Stimulated activated CD8-positive, alpha-beta memory T cell treated with anti-CD3 and anti-CD28 coated beads, Interleukin-4, amount 100 ng/mL, for 1 hour (primary cell): ENCODE data around the gene PLXNC1.

Experiments used
- DNase-seq, 2 donors: peaks; one replicate each; pipeline ENCODE4 v3.0.0-alpha.2; 2020; ENCODE audit warnings: low read depth in 2 of 2, low spot score in 1 of 2

PLXNC1 gene

GRCh38 chr12:94147991-94148738, at the start of gene PLXNC1:
TSS of gene PLXNC1 (plus strand) at chr12:94148577. CDS start at chr12:94148972, 395 bp downstream.
- DNase-seq, result peak in 1 of 2 donors; percentile 41

GRCh38 chr12:94099191-94099590, 49.2 kb upstream of the PLXNC1 start:
- DNase-seq, result no peak

GRCh38 chr12:94099632-94100031, 48.7 kb upstream of the PLXNC1 start:
- DNase-seq, result no peak

- no peak for DNase-seq
These were observed 48.2 kb upstream of the PLXNC1 start for GRCh38 chr12:94100211-94100627.

GRCh38 chr12:94100990-94101737, 47.2 kb upstream of the PLXNC1 start:
- peak; percentile 31 to 58 for DNase-seq

- peak; percentile 55 to 70 for DNase-seq
These were observed 46.4 kb upstream of the PLXNC1 start for GRCh38 chr12:94101738-94102660.

GRCh38 chr12:94103986-94104385, 44.4 kb upstream of the PLXNC1 start:
- DNase-seq, result no peak

GRCh38 chr12:94107910-94108309, 40.5 kb upstream of the PLXNC1 start:
- no peak for DNase-seq

- DNase-seq, result no peak
These were observed 39.2 kb upstream of the PLXNC1 start for GRCh38 chr12:94109160-94109559.

GRCh38 chr12:94110258-94110657, 38.1 kb upstream of the PLXNC1 start:
- no peak for DNase-seq

- DNase-seq, result no peak
These were observed 37.1 kb upstream of the PLXNC1 start for GRCh38 chr12:94111302-94111701.

- DNase-seq, result no peak
These were observed 36.3 kb upstream of the PLXNC1 start for GRCh38 chr12:94112121-94112520.

GRCh38 chr12:94114166-94114565, 34.2 kb upstream of the PLXNC1 start:
- no peak for DNase-seq

- DNase-seq, result no peak
These were observed 32.2 kb upstream of the PLXNC1 start for GRCh38 chr12:94116191-94116590.

GRCh38 chr12:94121886-94122285, 26.5 kb upstream of the PLXNC1 start:
- no peak for DNase-seq

- no peak for DNase-seq
These were observed 25.8 kb upstream of the PLXNC1 start for GRCh38 chr12:94122591-94122990.

GRCh38 chr12:94123127-94123526, 25.2 kb upstream of the PLXNC1 start:
- no peak for DNase-seq

- DNase-seq, result no peak
These were observed 22.3 kb upstream of the PLXNC1 start for GRCh38 chr12:94126067-94126466.

- no peak for DNase-seq
These were observed 20.9 kb upstream of the PLXNC1 start for GRCh38 chr12:94127239-94128131.

GRCh38 chr12:94128280-94128679, 20.1 kb upstream of the PLXNC1 start:
- no peak for DNase-seq
